Smooth muscle cell (in vitro differentiated cells): ENCODE results near the gene ACTL8. TPM values are rescaled to one million over a fixed set of nuclear protein-coding genes. Genes with fewer than 3 reads are reported as not detected.

Source experiments
- DNase-seq: peaks from one replicate; lab custom pipeline; 2025; ENCODE audit not compliant: unreplicated experiment; lab: John Stamatoyannopoulos, UW
- H2AFZ ChIP-seq: fragments of 200-600 bp; sonication (generic); 2 replicates; pipeline ENCODE4 v1.6.0; 2016; ENCODE audit warnings: antibody characterized with exemption, low read depth, mild to moderate bottlenecking
- H3F3A ChIP-seq: fragments of 200-600 bp; sonication (generic); 2 replicates; pipeline ENCODE4 v1.6.0; 2017; ENCODE audit warnings: antibody characterized with exemption, low read depth
- H3K27ac ChIP-seq: fragments of 200-600 bp; sonication (generic); 2 replicates; pipeline ENCODE4 v1.5.1; 2016; ENCODE audit warnings: low read depth, mild to moderate bottlenecking
- H3K27me3 ChIP-seq: fragments of 200-600 bp; sonication (generic); 2 replicates; pipeline ENCODE4 v1.6.1; 2016; ENCODE audit warnings: low read depth, mild to moderate bottlenecking
- H3K36me3 ChIP-seq: fragments of 200-600 bp; sonication (generic); 2 replicates; pipeline ENCODE4 v1.5.1; 2016; ENCODE audit warnings: low read depth
- H3K4me1 ChIP-seq: fragments of 200-600 bp; sonication (generic); 2 replicates; pipeline ENCODE4 v1.5.1; 2016; ENCODE audit warnings: low read depth
- H3K4me2 ChIP-seq: fragments of 200-600 bp; sonication (generic); 2 replicates; pipeline ENCODE4 v1.6.0; 2016; ENCODE audit warnings: mild to moderate bottlenecking
- H3K4me3 ChIP-seq: fragments of 200-600 bp; sonication (generic); 2 replicates; pipeline ENCODE4 v1.5.1; 2016; ENCODE audit warnings: mild to moderate bottlenecking
- H3K79me2 ChIP-seq: fragments of 200-600 bp; sonication (generic); 2 replicates; pipeline ENCODE4 v1.6.0; 2016; ENCODE audit warnings: low read depth, mild to moderate bottlenecking
- H3K9ac ChIP-seq: fragments of 200-600 bp; sonication (generic); 2 replicates; pipeline ENCODE4 v1.6.0; 2016; ENCODE audit warnings: low read depth
- H3K9me3 ChIP-seq: fragments of 200-600 bp; sonication (generic); replicated peaks from 2 replicates; pipeline ENCODE4 v1.5.1; 2016; ENCODE audit warnings: low read depth
- H4K20me1 ChIP-seq: fragments of 200-600 bp; sonication (generic); 2 replicates; pipeline ENCODE4 v1.6.0; 2016; ENCODE audit warnings: low read depth
- CTCF ChIP-seq: fragments of 200-600 bp; sonication (generic); IDR thresholded peaks from 2 replicates; pipeline ENCODE4 v1.5.1; 2017; ENCODE audit warnings: borderline replicate concordance, mild to moderate bottlenecking, antibody characterized with exemption; ENCODE audit not compliant: insufficient read depth, poor library complexity, severe bottlenecking
- WGBS: methylation state at CpG from one replicate; pipeline ENCODE4 v1.1.7; 2016; ENCODE audit warnings: low lambda C conversion rate; 5-methylcytosine and 5-hydroxymethylcytosine counted together
- polyA plus RNA-seq: library from polyadenylated mRNA; unstranded; fragments of >200 nt; fragmentation: Nextera tagmentation; extraction: Ambion mirVana; gene quantifications from 2 replicates; pipeline ENCODE4 v1.2.1, GENCODE V29; 2016
- total RNA-seq: library from RNA; depleted of rRNA; stranded (reverse); fragments of >200 nt; gene quantifications from 2 replicates; pipeline ENCODE4 v1.2.3, GENCODE V29; 2014

ACTL8 gene
- total and polyA plus RNA-seq, 2 experiments from 2014 or later = 0.13 TPM; not detected in 1

- Histone ChIP-seq H3F3A (no peaks in the 10 kb centered on the region), H3K27ac (no peak overlapping the region), H3K4me1 (no peaks in the 10 kb centered on the region), H3K36me3 (no peaks in the 10 kb centered on the region), H3K27me3 (peaks cover 29% of the 10 kb centered on the region), H3K9me3 (no peaks in the 10 kb centered on the region), H3K9ac (no peak overlapping the region), H3K4me3 (no peak overlapping the region), H3K79me2 (no peaks in the 10 kb centered on the region), H4K20me1 (no peaks in the 10 kb centered on the region), H2AFZ (no peak overlapping the region), H3K4me2 (no peak overlapping the region)
- no peak for TF ChIP-seq CTCF
- DNase-seq = no peak
- 64% methylated on average over 4 of the region's 4 CpGs for WGBS
These were observed 35.4 kb downstream of the ACTL8 start for GRCh38 chr1:17790383-17791054.

- H4K20me1 ChIP-seq = no peaks in the 10 kb centered on the region
- no peaks in the 10 kb centered on the region for H3K36me3 ChIP-seq
- H3K79me2 ChIP-seq = no peaks in the 10 kb centered on the region
- H3K4me1 ChIP-seq = no peaks in the 10 kb centered on the region
- no peaks in the 10 kb centered on the region for H3F3A ChIP-seq
- H3K4me3 ChIP-seq = no peak overlapping the region
- H3K9ac ChIP-seq = no peak overlapping the region
- no peak overlapping the region for H3K27ac ChIP-seq
- no peak for DNase-seq
- peaks cover 31% of the 10 kb centered on the region for H3K27me3 ChIP-seq
- no peak for TF ChIP-seq CTCF
- WGBS = 73% methylated on average over 9 of the region's 9 CpGs
- no peak overlapping the region for H2AFZ ChIP-seq
- H3K4me2 ChIP-seq = no peak overlapping the region
- no peaks in the 10 kb centered on the region for H3K9me3 ChIP-seq
These were observed 35.9 kb downstream of the ACTL8 start for GRCh38 chr1:17791055-17791390.

GRCh38 chr1:17791480-17791879, 36.3 kb downstream of the ACTL8 start:
- no peaks in the 10 kb centered on the region for H4K20me1 ChIP-seq
- H3F3A ChIP-seq = no peaks in the 10 kb centered on the region
- no peak overlapping the region for H2AFZ ChIP-seq
- 97% methylated on average over 7 of the region's 7 CpGs for WGBS
- no peak for DNase-seq
- H3K27ac ChIP-seq = no peak overlapping the region
- H3K27me3 ChIP-seq = peaks cover 31% of the 10 kb centered on the region
- no peak overlapping the region for H3K4me2 ChIP-seq
- no peaks in the 10 kb centered on the region for H3K9me3 ChIP-seq
- H3K79me2 ChIP-seq = no peaks in the 10 kb centered on the region
- no peaks in the 10 kb centered on the region for H3K36me3 ChIP-seq
- no peak overlapping the region for H3K9ac ChIP-seq
- H3K4me1 ChIP-seq = no peaks in the 10 kb centered on the region
- no peak overlapping the region for H3K4me3 ChIP-seq
- TF ChIP-seq CTCF = no peak

- TF ChIP-seq CTCF = no peak
- peaks cover 40% of the 10 kb centered on the region for H3K27me3 ChIP-seq
- no peaks in the 10 kb centered on the region for H3F3A ChIP-seq
- DNase-seq = no peak
- WGBS = 94% methylated on average over 6 of the region's 6 CpGs
- no peak overlapping the region for H3K4me2 ChIP-seq
- H3K36me3 ChIP-seq = no peaks in the 10 kb centered on the region
- H3K4me1 ChIP-seq = no peaks in the 10 kb centered on the region
- H3K9me3 ChIP-seq = no peaks in the 10 kb centered on the region
- H4K20me1 ChIP-seq = no peaks in the 10 kb centered on the region
- no peaks in the 10 kb centered on the region for H3K79me2 ChIP-seq
- H2AFZ ChIP-seq = no peak overlapping the region
- H3K4me3 ChIP-seq = no peak overlapping the region
- H3K9ac ChIP-seq = no peak overlapping the region
- no peak overlapping the region for H3K27ac ChIP-seq
These were observed 37.3 kb downstream of the ACTL8 start for GRCh38 chr1:17792421-17792820.
